GM12872 (cell line): ENCODE measurements around the gene CTSA.

Experiments used
- CTCF ChIP-seq: IDR thresholded peaks from 3 replicates; pipeline ENCODE4 v1.5.1; 2011; ENCODE audit warnings: low read depth, mild to moderate bottlenecking, low read length, moderate library complexity; ENCODE audit not compliant: insufficient read depth

The CTSA gene

GRCh38 chr20:45882469-45883099, 8.6 kb upstream of the CTSA start:
- TF ChIP-seq CTCF, result no peak

GRCh38 chr20:45883100-45883469, 8.1 kb upstream of the CTSA start:
- TF ChIP-seq CTCF, result no peak

GRCh38 chr20:45886590-45887345, 4.4 kb upstream of the CTSA start:
- TF ChIP-seq CTCF, result no peak

GRCh38 chr20:45887346-45887715, 3.8 kb upstream of the CTSA start, which contains the start of gene SPATA25:
TSS of gene SPATA25 (minus strand) at chr20:45887622. CDS start at chr20:45887590, 32 bp downstream.
- TF ChIP-seq CTCF, result no peak

- TF ChIP-seq CTCF, result no peak
Measured at GRCh38 chr20:45888681-45889080, 2.5 kb upstream of the CTSA start.

GRCh38 chr20:45890077-45890984, 804 bp upstream of the CTSA start:
- TF ChIP-seq CTCF, result peak; percentile 64
